Lung (tissue), 12 donors: ENCODE measurements around the gene GPC6. TPM values are rescaled to one million over a fixed set of nuclear protein-coding genes. Genes with fewer than 3 reads are reported as not detected.

Experiments
- ATAC-seq: fragments of 200-7000 bp; cut with Tn5 transposase; one replicate; pipeline ENCODE4 v1.9.1; 2020; ENCODE audit warnings: moderate number of reproducible peaks; ENCODE audit not compliant: insufficient read depth, low FRiP score
- DNase-seq, 3 donors: peaks; one replicate each; pipeline ENCODE4 v3.0.0-alpha.2; 2013 to 2017
- H3K27ac ChIP-seq, 2 donors: one replicate each; pipeline ENCODE4 v1.5.1; 2013; ENCODE audit warnings: mild to moderate bottlenecking in 2 of 2, moderate library complexity in 2 of 2, control low read depth in 1 of 2, inconsistent platforms in 1 of 2, low read depth in 1 of 2, low read length in 1 of 2
- H3K27me3 ChIP-seq, 3 donors: one replicate each; pipeline ENCODE4 v1.5.1; 2013; ENCODE audit warnings: low read length in 2 of 3; ENCODE audit not compliant: control insufficient read depth in 3 of 3, insufficient read depth in 3 of 3
- H3K36me3 ChIP-seq, 4 donors: one replicate each; pipeline ENCODE4 v1.5.1; 2013; ENCODE audit warnings: low read length in 4 of 4, mild to moderate bottlenecking in 1 of 4, moderate library complexity in 1 of 4; ENCODE audit not compliant: control insufficient read depth in 4 of 4, insufficient read depth in 4 of 4
- H3K4me1 ChIP-seq, 5 donors: one replicate each; pipeline ENCODE4 v1.5.1; 2013; ENCODE audit warnings: low read length in 5 of 5, mild to moderate bottlenecking in 2 of 5, moderate library complexity in 1 of 5; ENCODE audit not compliant: control insufficient read depth in 5 of 5, insufficient read depth in 5 of 5
- H3K4me3 ChIP-seq: one replicate; pipeline ENCODE4 v1.5.1; 2013; ENCODE audit warnings: mild to moderate bottlenecking, control low read depth, moderate library complexity
- H3K9ac ChIP-seq, 2 donors: one replicate each; pipeline ENCODE4 v1.5.1; 2013; ENCODE audit warnings: low read length in 2 of 2, control low read depth in 1 of 2; ENCODE audit not compliant: insufficient read depth in 1 of 2
- H3K9me3 ChIP-seq, 4 donors: one replicate each; pipeline ENCODE4 v1.5.1; 2013; ENCODE audit warnings: low read length in 3 of 4, mild to moderate bottlenecking in 1 of 4, moderate library complexity in 1 of 4; ENCODE audit not compliant: control insufficient read depth in 4 of 4, insufficient read depth in 3 of 4
- WGBS, 2 donors: extraction: QIAGEN DNeasy Blood & Tissue Kit; methylation state at CpG; one replicate each; pipeline ENCODE4 v1.1.7; 2013; 5-methylcytosine and 5-hydroxymethylcytosine counted together
- polyA plus RNA-seq, 2 donors: library from polyadenylated mRNA; stranded (reverse); fragments of 200-250 nt; gene quantifications; one replicate each; pipeline ENCODE4 v1.2.1, GENCODE V29; 2013
- total RNA-seq, 2 donors: library from RNA; depleted of rRNA in 1 of 2; stranded (reverse); fragments of >200 nt in 1 of 2; gene quantifications; one replicate each; pipeline ENCODE4 v1.2.1, GENCODE V29; 2014 to 2021
- TF ChIP-seq, protein P1 (sequence below): IDR thresholded peaks from 2 replicates; pipeline ENCODE4 v1.5.1; 2012; ENCODE audit warnings: mild to moderate bottlenecking; ENCODE audit errors: control extremely low read depth, extremely low read depth
- donor health status: control.
- donor health status: control.
- donor health status: Bipolar disorder and iron deficiency.
- donor health status: healthy.
- donor health status: DM: yes; HTN: yes; CAD: no.

GPC6 gene
- total and polyA plus RNA-seq, 4 donors = 0.45 to 31.4 (median 4.8) TPM

DNA sequence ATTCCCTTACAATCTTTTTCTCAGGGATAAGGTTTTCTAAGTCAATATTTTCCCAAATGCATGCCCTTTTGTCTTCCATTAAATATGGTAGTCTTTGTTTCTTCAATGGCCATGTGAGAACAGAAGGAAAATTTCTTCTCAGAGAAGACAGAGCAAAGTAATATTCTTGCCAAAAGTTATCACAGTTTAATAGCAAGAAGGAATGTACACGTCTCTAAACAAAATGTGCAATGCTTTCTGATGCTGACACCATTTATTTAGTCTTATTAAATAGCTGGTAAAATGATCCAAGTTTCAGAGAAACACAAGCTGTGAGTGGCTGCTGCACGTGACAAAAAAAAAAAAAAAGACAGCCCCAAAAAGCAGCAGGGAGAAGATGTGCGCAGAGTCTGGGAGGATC is 542.5 kb downstream of the GPC6 start:
- Histone ChIP-seq H3K27me3 (no peaks in the 10 kb centered on the region), H3K4me1 (peaks cover 0 to 40% (median 0%) of the 10 kb centered on the region in 5 donors), H3K9me3 (no peaks in the 10 kb centered on the region), H3K36me3 (no peaks in the 10 kb centered on the region), H3K9ac (no peak overlapping the region), H3K27ac (no peak overlapping the region), H3K4me3 (no peak overlapping the region)
- ATAC-seq (no peak), DNase-seq (peak in 2 of 3 donors; percentile 85 to 91)
- WGBS, 2 donors = 75 to 88% methylated on average over 3 of the region's 3 CpGs
- TF ChIP-seq, protein P1, sequence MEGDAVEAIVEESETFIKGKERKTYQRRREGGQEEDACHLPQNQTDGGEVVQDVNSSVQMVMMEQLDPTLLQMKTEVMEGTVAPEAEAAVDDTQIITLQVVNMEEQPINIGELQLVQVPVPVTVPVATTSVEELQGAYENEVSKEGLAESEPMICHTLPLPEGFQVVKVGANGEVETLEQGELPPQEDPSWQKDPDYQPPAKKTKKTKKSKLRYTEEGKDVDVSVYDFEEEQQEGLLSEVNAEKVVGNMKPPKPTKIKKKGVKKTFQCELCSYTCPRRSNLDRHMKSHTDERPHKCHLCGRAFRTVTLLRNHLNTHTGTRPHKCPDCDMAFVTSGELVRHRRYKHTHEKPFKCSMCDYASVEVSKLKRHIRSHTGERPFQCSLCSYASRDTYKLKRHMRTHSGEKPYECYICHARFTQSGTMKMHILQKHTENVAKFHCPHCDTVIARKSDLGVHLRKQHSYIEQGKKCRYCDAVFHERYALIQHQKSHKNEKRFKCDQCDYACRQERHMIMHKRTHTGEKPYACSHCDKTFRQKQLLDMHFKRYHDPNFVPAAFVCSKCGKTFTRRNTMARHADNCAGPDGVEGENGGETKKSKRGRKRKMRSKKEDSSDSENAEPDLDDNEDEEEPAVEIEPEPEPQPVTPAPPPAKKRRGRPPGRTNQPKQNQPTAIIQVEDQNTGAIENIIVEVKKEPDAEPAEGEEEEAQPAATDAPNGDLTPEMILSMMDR = no peak

DNA sequence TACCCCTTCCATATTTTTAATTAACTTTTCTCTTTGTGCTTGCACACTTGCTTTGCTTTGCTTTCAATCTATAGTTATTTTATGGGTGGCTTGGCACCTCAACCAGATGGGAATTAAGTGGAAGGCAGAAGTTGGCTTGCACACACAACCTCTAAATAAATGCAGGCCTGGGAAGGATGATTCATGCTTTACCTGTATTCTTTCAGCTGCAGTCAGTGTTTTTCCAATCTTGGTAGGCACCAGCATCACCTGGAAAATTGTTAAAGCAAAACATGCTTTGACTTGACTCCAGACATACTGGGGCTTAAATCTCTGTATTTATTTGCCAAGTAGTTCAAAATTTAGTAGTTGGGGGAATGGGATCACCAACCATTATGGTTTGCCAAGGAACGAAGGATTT is 543.0 kb downstream of the GPC6 start:
- peak in 1 of 3 donors; percentile 15 for DNase-seq
- Histone ChIP-seq H3K36me3 (no peaks in the 10 kb centered on the region), H3K27ac (no peak overlapping the region), H3K4me1 (peaks cover 0 to 40% (median 0%) of the 10 kb centered on the region in 5 donors), H3K9ac (no peak overlapping the region), H3K9me3 (no peaks in the 10 kb centered on the region), H3K27me3 (no peaks in the 10 kb centered on the region), H3K4me3 (no peak overlapping the region)
- TF ChIP-seq, protein P1 = no peak
- WGBS, 2 donors = 80 to 93% methylated on average over 1 of the region's 1 CpG
- no peak for ATAC-seq

DNA sequence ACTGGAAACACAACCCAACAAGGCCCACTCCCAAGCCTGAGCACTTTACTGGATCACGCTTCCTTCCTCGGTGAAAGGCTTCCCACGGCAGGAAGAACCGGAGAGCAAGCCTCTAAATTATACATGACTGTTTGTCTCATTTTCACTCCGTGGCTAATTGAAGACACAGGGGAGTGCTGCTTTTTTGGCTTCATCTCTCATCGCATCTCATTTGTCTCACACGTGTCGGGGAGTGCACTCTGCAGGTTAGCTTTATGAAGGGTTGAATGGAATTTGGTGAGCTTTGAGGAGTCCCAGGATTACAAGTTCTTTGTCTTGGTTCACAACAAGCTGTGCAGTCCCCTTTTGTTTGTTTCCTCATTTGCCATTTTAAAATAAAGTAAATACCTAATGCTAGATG is 544.6 kb downstream of the GPC6 start:
- DNase-seq (peak in 1 of 3 donors; percentile 6), ATAC-seq (no peak)
- H3K4me3 ChIP-seq = no peak overlapping the region
- H3K4me1 ChIP-seq = peaks cover 0 to 42% (median 0%) of the 10 kb centered on the region in 5 donors
- 80 to 84% methylated on average over 8 of the region's 8 CpGs for WGBS, 2 donors
- no peaks in the 10 kb centered on the region for H3K9me3 ChIP-seq
- H3K36me3 ChIP-seq = no peaks in the 10 kb centered on the region
- H3K9ac ChIP-seq = no peak overlapping the region
- no peak overlapping the region for H3K27ac ChIP-seq
- TF ChIP-seq, protein P1 = no peak
- H3K27me3 ChIP-seq = no peaks in the 10 kb centered on the region

DNA sequence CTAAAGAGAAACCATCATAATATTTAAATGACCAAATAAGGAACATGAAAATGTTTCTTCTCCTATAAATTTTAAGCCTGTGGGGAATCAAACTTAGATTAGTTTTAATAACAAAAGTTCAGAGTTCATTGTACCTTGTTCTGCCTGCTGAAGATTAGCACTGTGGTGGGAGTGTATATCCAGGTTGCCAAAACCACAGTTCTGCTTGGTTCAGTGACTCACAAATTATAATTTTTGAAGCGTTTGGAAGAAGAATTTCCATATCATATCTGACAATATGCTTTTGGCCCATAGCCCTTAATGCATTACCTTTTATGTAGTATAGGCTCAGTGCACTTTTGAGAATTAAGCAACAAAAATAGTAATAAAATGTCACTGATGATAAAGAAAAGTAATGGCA is 545.2 kb downstream of the GPC6 start:
- no peaks in the 10 kb centered on the region for H3K27me3 ChIP-seq
- 77 to 85% methylated on average over 1 of the region's 1 CpG for WGBS, 2 donors
- H3K9ac ChIP-seq = no peak overlapping the region
- TF ChIP-seq, protein P1 = no peak
- peaks cover 0 to 40% (median 0%) of the 10 kb centered on the region in 5 donors for H3K4me1 ChIP-seq
- no peak overlapping the region for H3K4me3 ChIP-seq
- no peaks in the 10 kb centered on the region for H3K36me3 ChIP-seq
- no peaks in the 10 kb centered on the region for H3K9me3 ChIP-seq
- ATAC-seq = no peak
- DNase-seq = no peak
- H3K27ac ChIP-seq = no peak overlapping the region
